Right cardiac atrium (tissue), 5 donors: Measurements from ENCODE around the gene HERC6. TPM values are rescaled to one million over a fixed set of nuclear protein-coding genes. Genes with fewer than 3 reads are reported as not detected.

Experiments used
- ATAC-seq, 2 donors: fragments of 200-7000 bp; cut with Tn5 transposase; one replicate each; pipeline versions ENCODE4 v1.8.0 to v1.9.1; 2020; ENCODE audit warnings: moderate library complexity in 2 of 2, mild to moderate bottlenecking in 1 of 2
- DNase-seq, 3 donors: peaks; one replicate each; pipeline ENCODE4 v3.0.0-alpha.2; 2020
- H3K27ac ChIP-seq: one replicate; pipeline ENCODE4 v1.5.1; 2013; ENCODE audit warnings: mild to moderate bottlenecking, low read length, control low read depth, moderate library complexity
- H3K27me3 ChIP-seq: one replicate; pipeline ENCODE4 v1.6.1; 2013; ENCODE audit not compliant: control insufficient read depth, insufficient read depth
- H3K4me1 ChIP-seq: one replicate; pipeline ENCODE4 v1.6.1; 2013; ENCODE audit warnings: low read length; ENCODE audit not compliant: control insufficient read depth, insufficient read depth
- H3K4me3 ChIP-seq: one replicate; pipeline ENCODE4 v1.5.1; 2013; ENCODE audit warnings: low read length, control low read depth
- H3K9me3 ChIP-seq: one replicate; pipeline ENCODE4 v1.6.1; 2013; ENCODE audit warnings: low read length; ENCODE audit not compliant: control insufficient read depth
- WGBS: extraction: QIAGEN DNeasy Blood & Tissue Kit; methylation state at CpG from one replicate; pipeline ENCODE4 v1.1.7; 2013; 5-methylcytosine and 5-hydroxymethylcytosine counted together
- intact Hi-C, 4 donors: fragments of 100-400 bp; cut with DNase I; formaldehyde crosslinking; loops; one replicate each; pipeline versions ENCODE4 v1.11.0 to v1.14.0; 2022 to 2023
- polyA plus RNA-seq: library from polyadenylated mRNA; stranded (reverse); fragments of 200-250 nt; gene quantifications from one replicate; pipeline ENCODE4 v1.2.3, GENCODE V29; 2013
- total RNA-seq, 4 donors: library from RNA; stranded (reverse); fragmentation: NEBNext Ultra II Directional; extraction: Animal tissue kit (Norgen Biotek cat#: 25700); gene quantifications; one replicate each; pipeline ENCODE4 v1.2.1, GENCODE V29; 2021
- donor health status: healthy with polysubstance abuse.
- donor health status: DM: no; HTN: yes; CAD: no.
- donor health status: DM: no; HTN: no; CAD: no.
- donor health status: DM: no; HTN: yes; CAD: no; lungs with severe emphysema.
- donor health status: DM: yes; HTN: yes; CAD: no.

Gene HERC6
- total and polyA plus RNA-seq, 5 donors, result 5.1 to 10.9 (median 9.8) TPM

- Histone ChIP-seq H3K27me3 (no peaks in the 10 kb centered on the region), H3K4me3 (no peak overlapping the region), H3K4me1 (no peaks in the 10 kb centered on the region), H3K9me3 (no peaks in the 10 kb centered on the region), H3K27ac (no peak overlapping the region)
- 93% methylated on average over 1 of the region's 1 CpG for WGBS
- no peak for DNase-seq
- intact Hi-C loops, result loop anchor here in 1 of 4 donors (10.0 kb wide), 1 partner anchor 91 kb away; the partner anchor contains the start of gene HERC6
- no peak for ATAC-seq
Observed at GRCh38 chr4:88465653-88466192, 87.1 kb downstream of the HERC6 start.

GRCh38 chr4:88467392-88467791 is 88.7 kb downstream of the HERC6 start:
- H3K9me3 ChIP-seq, result no peaks in the 10 kb centered on the region
- no peaks in the 10 kb centered on the region for H3K27me3 ChIP-seq
- 77% methylated on average over 2 of the region's 2 CpGs for WGBS
- DNase-seq (no peak), ATAC-seq (no peak)
- no peaks in the 10 kb centered on the region for H3K4me1 ChIP-seq
- no peak overlapping the region for H3K4me3 ChIP-seq
- no peak overlapping the region for H3K27ac ChIP-seq
- intact Hi-C loops, result loop anchor here in 1 of 4 donors (10.0 kb wide), 1 partner anchor 93 kb away; the partner anchor contains the start of gene HERC6

GRCh38 chr4:88477229-88477860 is 98.7 kb downstream of the HERC6 start:
- ATAC-seq, result no peak
- intact Hi-C loops, result no loop called here
- Histone ChIP-seq H3K4me1 (no peaks in the 10 kb centered on the region), H3K27me3 (no peaks in the 10 kb centered on the region), H3K4me3 (no peak overlapping the region), H3K9me3 (no peaks in the 10 kb centered on the region), H3K27ac (no peak overlapping the region)
- 75% methylated on average over 5 of the region's 5 CpGs for WGBS
- no peak for DNase-seq

- 94% methylated on average over 2 of the region's 2 CpGs for WGBS
- no peaks in the 10 kb centered on the region for H3K4me1 ChIP-seq
- no peaks in the 10 kb centered on the region for H3K27me3 ChIP-seq
- intact Hi-C loops, result no loop called here
- DNase-seq (no peak), ATAC-seq (no peak)
- no peaks in the 10 kb centered on the region for H3K9me3 ChIP-seq
- H3K27ac ChIP-seq, result no peak overlapping the region
- H3K4me3 ChIP-seq, result no peak overlapping the region
Observed at GRCh38 chr4:88478247-88478646, 99.6 kb downstream of the HERC6 start.

- intact Hi-C loops, result no loop called here
- Histone ChIP-seq H3K27ac (no peak overlapping the region), H3K4me3 (no peak overlapping the region), H3K4me1 (no peaks in the 10 kb centered on the region), H3K27me3 (no peaks in the 10 kb centered on the region), H3K9me3 (no peaks in the 10 kb centered on the region)
- DNase-seq (no peak), ATAC-seq (no peak)
- WGBS, result 36% methylated on average over 1 of the region's 1 CpG
Observed at GRCh38 chr4:88481537-88481936, 102.9 kb downstream of the HERC6 start.

- DNase-seq, result no peak
- intact Hi-C loops, result no loop called here
Observed at GRCh38 chr4:88489100-88489761, 110.6 kb downstream of the HERC6 start.

More at GRCh38 chr4:88489100-88489761, 110.6 kb downstream of the HERC6 start:
- H3K4me3 ChIP-seq, result no peak overlapping the region
- no peak for ATAC-seq
- H3K27ac ChIP-seq, result no peak overlapping the region
- H3K9me3 ChIP-seq, result no peaks in the 10 kb centered on the region
- H3K4me1 ChIP-seq, result no peaks in the 10 kb centered on the region
- 72% methylated on average over 4 of the region's 4 CpGs for WGBS
- no peaks in the 10 kb centered on the region for H3K27me3 ChIP-seq

Other genes starting within 250 kb of the HERC6 start
- gene ABCG2, start 220.2 kb upstream of the HERC6 start, total RNA-seq, result 1 to 10 TPM; 1.6 to 4.0 (median 2.1) TPM
- 0.97 TPM for gene ABCG2, start 220.2 kb upstream of the HERC6 start, polyA plus RNA-seq
- 100 to 1,000 TPM in 1 of 4 donors, 10 to 100 TPM in 3; 74.6 to 109 (median 91.3) TPM for gene PPM1K, start 94.3 kb upstream of the HERC6 start, total RNA-seq
- gene PPM1K, start 94.3 kb upstream of the HERC6 start, polyA plus RNA-seq, result 48.3 TPM
- gene HERC5, start 78.3 kb downstream of the HERC6 start, total RNA-seq, result 1 to 10 TPM; 3.2 to 4.6 (median 3.8) TPM
- 2.8 TPM for gene HERC5, start 78.3 kb downstream of the HERC6 start, polyA plus RNA-seq
- 10 to 100 TPM; 56.5 to 61.4 (median 58.4) TPM for gene PYURF, start 144.9 kb downstream of the HERC6 start, total RNA-seq
- 97.9 TPM for gene PYURF, start 144.9 kb downstream of the HERC6 start, polyA plus RNA-seq
- gene HERC3, start 213.6 kb downstream of the HERC6 start, total RNA-seq, result 10 to 100 TPM; 42.4 to 60.6 (median 50.9) TPM
- 18.0 TPM for gene HERC3, start 213.6 kb downstream of the HERC6 start, polyA plus RNA-seq